ENCODE measurements around the gene MYRIP.
A peak's percentile ranks its signal among the peaks of the same experiment; 100 is the strongest.

Gene MYRIP

DNA sequence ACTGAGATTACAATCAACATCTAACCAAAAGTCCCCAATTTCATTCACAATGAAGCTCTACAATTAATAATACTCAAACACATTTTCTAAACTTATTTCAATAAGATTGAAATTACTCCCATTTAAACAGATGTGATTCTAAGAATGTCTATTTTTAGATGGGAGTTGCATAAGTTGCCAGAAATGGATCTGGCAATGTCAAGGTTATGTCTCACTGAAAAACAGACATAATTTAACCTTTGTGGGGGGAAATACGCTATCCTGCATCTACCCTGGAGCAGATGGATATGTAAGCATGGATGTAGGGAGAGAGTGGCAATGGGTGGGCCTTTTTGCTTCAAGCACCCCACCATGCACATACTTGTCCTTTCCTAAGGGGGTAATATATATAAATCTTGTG is 493.4 kb downstream of the MYRIP start:
- no peak for DNase-seq

- no peak for DNase-seq
These were observed 494.9 kb downstream of the MYRIP start for GRCh38 chr3:40304352-40304751.

DNA sequence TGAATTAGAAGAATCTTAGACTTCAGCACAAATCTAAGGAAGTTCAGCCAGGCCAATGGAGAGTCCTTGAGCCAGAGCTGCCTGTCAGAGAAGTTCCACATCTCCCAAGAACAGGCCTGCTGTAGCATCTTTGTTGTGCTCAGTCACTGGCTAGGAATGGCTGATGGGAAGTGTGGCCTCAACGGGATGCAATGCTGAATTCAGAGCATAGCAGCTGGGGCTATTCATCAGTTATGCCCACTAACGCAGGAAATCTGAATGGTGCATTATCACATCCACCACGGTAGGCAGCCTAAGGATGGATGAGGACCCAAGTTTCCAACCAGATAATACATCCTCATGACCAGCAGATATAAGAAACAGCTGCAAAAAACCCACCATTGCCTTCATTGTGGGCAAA is 496.9 kb downstream of the MYRIP start:
- no peak for DNase-seq

DNA sequence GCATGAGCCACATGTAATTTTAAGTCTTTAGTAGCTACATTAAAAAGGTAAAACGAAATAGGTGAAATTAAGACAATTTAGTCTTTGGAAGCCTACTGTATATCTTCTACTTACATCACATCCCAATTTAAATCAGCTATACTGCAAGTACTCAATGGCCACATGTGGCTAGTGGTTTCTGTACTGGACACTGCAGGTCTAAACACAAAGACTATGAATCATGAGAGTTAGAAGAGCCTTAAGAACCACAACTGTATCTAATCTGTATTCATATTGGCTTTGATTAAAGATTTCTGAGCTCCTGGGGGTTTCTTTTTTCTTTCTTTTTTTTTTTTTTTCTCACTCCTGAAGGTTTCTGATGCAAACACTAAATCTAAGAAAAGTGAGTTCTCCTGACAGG is 497.8 kb downstream of the MYRIP start:
- DNase-seq: no peak

- DNase-seq: no peak
These were observed 499.5 kb downstream of the MYRIP start for GRCh38 chr3:40308725-40309417.

GRCh38 chr3:40309418-40309924 is 500.1 kb downstream of the MYRIP start, which contains the start of gene EIF1B:
Gene EIF1B, plus strand, starts transcription at chr3:40309707. Its CDS starts 235 bp downstream, at chr3:40309942.
- DNase-seq: peak; percentile 91
